Thyroid gland (tissue), 4 donors: Measurements from ENCODE around the gene DTX1. TPM values are rescaled to one million over a fixed set of nuclear protein-coding genes. Genes with fewer than 3 reads are reported as not detected.

ENCODE experiments used
- DNase-seq, 2 donors: peaks; one replicate each; pipeline ENCODE4 v3.0.0-alpha.2; 2019
- H3K27ac ChIP-seq, 3 donors: fragments of 200-600 bp; sonication (generic); 1 replicate in 2 of 3; 2 replicates in 1 of 3; pipeline ENCODE4 v1.5.1; 2016 to 2019; ENCODE audit warnings: mild to moderate bottlenecking in 1 of 3, moderate library complexity in 1 of 3
- H3K27me3 ChIP-seq: fragments of 200-600 bp; sonication (generic); one replicate; pipeline ENCODE4 v1.5.1; 2019
- H3K36me3 ChIP-seq, 2 donors: fragments of 200-600 bp; sonication (generic); one replicate each; pipeline ENCODE4 v1.5.1; 2016 to 2019
- H3K4me1 ChIP-seq, 2 donors: fragments of 200-600 bp; sonication (generic); one replicate each; pipeline ENCODE4 v1.5.1; 2017 to 2019
- H3K4me3 ChIP-seq, 3 donors: fragments of 200-600 bp; sonication (generic); replicated peaks in 1 of 3; 1 replicate in 2 of 3; 2 replicates in 1 of 3; pipeline ENCODE4 v1.5.1; 2016; ENCODE audit warnings: mild to moderate bottlenecking in 1 of 3
- H3K9me3 ChIP-seq: fragments of 200-600 bp; sonication (generic); one replicate; pipeline ENCODE4 v1.5.1; 2017
- POLR2A ChIP-seq, 2 donors: fragments of 450-650 bp; IDR thresholded peaks; one replicate each; pipeline ENCODE4 v1.6.1; 2017; ENCODE audit warnings: antibody characterized with exemption in 2 of 2, mild to moderate bottlenecking in 2 of 2, moderate library complexity in 1 of 2
- WGBS, 2 donors: methylation state at CpG; one replicate each; pipeline ENCODE4 v1.1.5; 2017; 5-methylcytosine and 5-hydroxymethylcytosine counted together
- intact Hi-C: fragments of 100-400 bp; cut with DNase I; formaldehyde crosslinking; loops from one replicate; pipeline ENCODE4 v1.15.1; 2023
- total RNA-seq, 4 donors: library from RNA; depleted of rRNA; stranded (reverse); fragments of >200 nt; gene quantifications; one replicate each; pipeline ENCODE4 v1.2.3, GENCODE V29; 2016
- TF ChIP-seq, protein P1 (sequence below), 6 experiments: fragments of 200-600 bp in 3 of 6; fragments of 450-650 bp in 3 of 6; sonication (generic) in 3 of 6; IDR thresholded peaks; one replicate each; pipeline ENCODE4 v1.5.1; 2016 to 2019; ENCODE audit warnings: antibody characterized with exemption in 6 of 6, mild to moderate bottlenecking in 2 of 6, inconsistent platforms in 1 of 6, moderate library complexity in 1 of 6

The DTX1 gene
- total RNA-seq, 4 donors from 2014 or later: 11.5 to 37.1 (median 20.6) TPM

DNA sequence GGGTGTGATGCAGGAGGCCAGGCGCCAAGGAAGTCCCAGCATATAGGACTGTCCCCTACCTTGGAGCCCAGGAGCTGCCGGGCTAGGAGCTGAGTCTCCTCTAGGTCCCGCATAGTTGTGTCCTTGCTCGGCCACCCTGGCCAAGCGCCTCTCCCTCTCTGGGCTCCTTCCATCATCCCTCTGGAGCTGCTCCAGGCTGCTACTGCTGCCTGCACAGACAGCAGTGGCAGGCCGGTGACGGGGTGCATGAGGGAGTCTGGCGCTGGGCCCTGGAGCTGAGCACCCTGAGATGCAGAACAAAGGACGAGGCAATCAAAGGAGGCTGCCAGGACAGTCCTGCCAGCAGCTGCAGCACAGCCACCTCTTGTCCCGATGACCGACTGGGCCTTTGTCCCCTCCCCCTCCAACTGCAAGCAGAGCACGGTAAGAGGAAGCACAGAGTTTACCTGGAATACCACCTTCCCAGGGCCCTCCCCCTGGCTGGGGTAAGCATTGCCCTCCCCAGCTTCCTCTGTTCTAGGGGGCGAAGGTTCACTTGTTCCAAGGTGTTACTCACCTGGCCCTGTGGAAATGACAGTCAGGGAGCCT, 10.4 kb downstream of the DTX1 start:
- no peaks in the 10 kb centered on the region for H3K4me1 ChIP-seq
- no peaks in the 10 kb centered on the region for H3K27me3 ChIP-seq
- no peak overlapping the region for H3K4me3 ChIP-seq
- intact Hi-C loops: no loop called here
- TF ChIP-seq, protein P1, sequence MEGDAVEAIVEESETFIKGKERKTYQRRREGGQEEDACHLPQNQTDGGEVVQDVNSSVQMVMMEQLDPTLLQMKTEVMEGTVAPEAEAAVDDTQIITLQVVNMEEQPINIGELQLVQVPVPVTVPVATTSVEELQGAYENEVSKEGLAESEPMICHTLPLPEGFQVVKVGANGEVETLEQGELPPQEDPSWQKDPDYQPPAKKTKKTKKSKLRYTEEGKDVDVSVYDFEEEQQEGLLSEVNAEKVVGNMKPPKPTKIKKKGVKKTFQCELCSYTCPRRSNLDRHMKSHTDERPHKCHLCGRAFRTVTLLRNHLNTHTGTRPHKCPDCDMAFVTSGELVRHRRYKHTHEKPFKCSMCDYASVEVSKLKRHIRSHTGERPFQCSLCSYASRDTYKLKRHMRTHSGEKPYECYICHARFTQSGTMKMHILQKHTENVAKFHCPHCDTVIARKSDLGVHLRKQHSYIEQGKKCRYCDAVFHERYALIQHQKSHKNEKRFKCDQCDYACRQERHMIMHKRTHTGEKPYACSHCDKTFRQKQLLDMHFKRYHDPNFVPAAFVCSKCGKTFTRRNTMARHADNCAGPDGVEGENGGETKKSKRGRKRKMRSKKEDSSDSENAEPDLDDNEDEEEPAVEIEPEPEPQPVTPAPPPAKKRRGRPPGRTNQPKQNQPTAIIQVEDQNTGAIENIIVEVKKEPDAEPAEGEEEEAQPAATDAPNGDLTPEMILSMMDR (IDR thresholded peaks at IDR 0.05): no peak
- TF ChIP-seq POLR2A (IDR thresholded peaks at IDR 0.05): no peak
- no peaks in the 10 kb centered on the region for H3K9me3 ChIP-seq
- DNase-seq: no peak
- WGBS, 2 donors: 57 to 62% methylated on average over 10 to 11 of the region's 13 CpGs
- no peak overlapping the region for H3K27ac ChIP-seq
- H3K36me3 ChIP-seq: no peaks in the 10 kb centered on the region

GRCh38 chr12:113067987-113068935, 11.7 kb downstream of the DTX1 start:
- Histone ChIP-seq H3K27me3 (no peaks in the 10 kb centered on the region), H3K36me3 (no peaks in the 10 kb centered on the region), H3K4me1 (no peaks in the 10 kb centered on the region), H3K4me3 (no peak overlapping the region), H3K27ac (no peak overlapping the region), H3K9me3 (no peaks in the 10 kb centered on the region)
- intact Hi-C loops: no loop called here
- 91 to 92% methylated on average over 10 of the region's 10 CpGs for WGBS, 2 donors
- no peak for TF ChIP-seq POLR2A (IDR thresholded peaks at IDR 0.05)
- TF ChIP-seq, protein P1 (IDR thresholded peaks at IDR 0.05): no peak
- no peak for DNase-seq

DNA sequence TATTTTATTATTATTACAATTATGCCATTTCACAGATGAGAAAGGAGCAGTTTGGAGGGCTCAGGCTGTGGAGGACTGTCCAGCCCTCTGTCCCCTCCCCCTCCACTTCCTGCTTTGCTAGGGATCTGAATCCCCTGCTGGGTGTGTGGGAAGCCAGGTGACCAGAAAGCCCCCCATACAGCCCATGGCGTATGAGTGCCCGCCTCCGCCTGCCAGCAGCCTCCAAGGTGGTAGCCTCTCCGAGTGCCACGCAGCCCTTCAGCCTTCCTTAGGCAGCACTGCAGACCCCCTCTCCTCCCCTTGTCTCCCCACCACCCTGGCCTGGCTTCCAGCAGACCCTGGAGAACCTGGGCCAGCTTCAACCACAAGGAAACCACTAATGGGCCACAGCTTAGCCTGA, 12.6 kb downstream of the DTX1 start:
- TF ChIP-seq, protein P1 (IDR thresholded peaks at IDR 0.05): no peak
- no peak for TF ChIP-seq POLR2A (IDR thresholded peaks at IDR 0.05)
- Histone ChIP-seq H3K27ac (no peak overlapping the region), H3K4me3 (no peak overlapping the region), H3K36me3 (no peaks in the 10 kb centered on the region), H3K4me1 (no peaks in the 10 kb centered on the region), H3K27me3 (no peaks in the 10 kb centered on the region), H3K9me3 (no peaks in the 10 kb centered on the region)
- intact Hi-C loops: no loop called here
- 80 to 81% methylated on average over 5 of the region's 5 CpGs for WGBS, 2 donors
- DNase-seq: no peak

- no peak for TF ChIP-seq POLR2A (IDR thresholded peaks at IDR 0.05)
- TF ChIP-seq, protein P1 (IDR thresholded peaks at IDR 0.05): no peak
- DNase-seq: no peak
- Histone ChIP-seq H3K9me3 (no peaks in the 10 kb centered on the region), H3K27me3 (no peaks in the 10 kb centered on the region), H3K4me3 (no peak overlapping the region), H3K27ac (peak overlapping the region in 1 of 3 donors; percentile 20), H3K4me1 (no peaks in the 10 kb centered on the region), H3K36me3 (no peaks in the 10 kb centered on the region)
- intact Hi-C loops: no loop called here
- WGBS, 2 donors: 83% methylated on average over 2 to 3 of the region's 6 CpGs
Observed at GRCh38 chr12:113069751-113070116, 13.2 kb downstream of the DTX1 start.
